Measurements from ENCODE around the gene EMILIN2.

- TF ChIP-seq EZH2 (IDR thresholded peaks at IDR 0.05; ENCODE audit: borderline replicate concordance, insufficient read depth, low read depth, low read length, poor library complexity, severe bottlenecking) (no peak), CTCF (IDR thresholded peaks at IDR 0.05) (no peak)
These were observed 22.8 kb upstream of the EMILIN2 start for GRCh38 chr18:2823966-2824365.
